Posterior cingulate gyrus (tissue), 11 donors: ENCODE measurements around the gene CYP27B1.

Experiments
- DNase-seq, 10 donors: peaks; one replicate each; pipeline versions ENCODE4 v3.0.0 to v3.0.0-alpha.2; 2020 to 2021; ENCODE audit warnings: mixed read lengths in 3 of 10
- intact Hi-C: fragments of 100-400 bp; cut with DNase I; formaldehyde crosslinking; loops from one replicate; pipeline ENCODE4 v1.15.1; 2023

CYP27B1 gene

DNA sequence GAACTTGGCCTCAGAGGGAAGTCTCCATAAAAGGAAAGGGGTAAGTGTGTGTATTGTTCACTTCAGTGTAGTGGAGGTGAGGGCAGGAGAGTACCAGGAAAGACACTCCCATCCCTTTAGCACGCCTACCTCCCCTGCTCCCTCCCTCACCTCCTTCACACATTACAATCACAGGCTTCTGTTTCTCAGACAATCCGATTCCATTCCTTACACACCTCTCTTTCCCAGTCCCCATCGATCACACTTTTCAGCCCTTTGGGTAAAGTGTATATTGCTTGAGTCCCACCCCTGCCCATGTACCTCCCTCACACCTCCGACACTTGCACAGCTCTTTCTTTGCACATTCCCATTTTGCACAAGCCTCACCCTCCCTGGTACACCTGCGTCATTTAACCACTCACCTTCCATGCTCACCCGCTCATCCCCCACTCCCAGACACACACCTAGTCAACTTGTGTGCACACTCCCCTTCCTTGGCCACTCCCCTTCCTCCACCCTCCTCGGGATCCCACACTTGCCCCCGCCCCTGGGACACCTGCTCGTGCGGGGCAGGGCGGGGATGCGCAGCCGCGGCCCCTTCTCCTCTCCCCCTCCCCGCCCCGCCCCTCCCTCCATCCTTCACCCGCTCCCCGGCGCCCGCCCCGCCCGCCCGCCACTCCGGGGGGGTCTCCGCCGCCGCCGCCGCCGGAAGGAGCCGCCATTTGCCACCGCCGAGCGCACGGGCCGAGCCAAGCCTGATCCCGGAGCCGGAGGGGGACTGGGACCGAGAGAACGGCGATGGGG, 12.3 kb downstream of the CYP27B1 start, which contains the start of gene MARCHF9:
MARCHF9 (plus strand) TSS at position 693 of the 783 bp plus-strand sequence. CDS start 426 bp downstream, outside the sequence.
- DNase-seq = peak in 4 of 10 donors; percentile 39 to 93 (median 72)
- intact Hi-C loops = no loop called here

DNA sequence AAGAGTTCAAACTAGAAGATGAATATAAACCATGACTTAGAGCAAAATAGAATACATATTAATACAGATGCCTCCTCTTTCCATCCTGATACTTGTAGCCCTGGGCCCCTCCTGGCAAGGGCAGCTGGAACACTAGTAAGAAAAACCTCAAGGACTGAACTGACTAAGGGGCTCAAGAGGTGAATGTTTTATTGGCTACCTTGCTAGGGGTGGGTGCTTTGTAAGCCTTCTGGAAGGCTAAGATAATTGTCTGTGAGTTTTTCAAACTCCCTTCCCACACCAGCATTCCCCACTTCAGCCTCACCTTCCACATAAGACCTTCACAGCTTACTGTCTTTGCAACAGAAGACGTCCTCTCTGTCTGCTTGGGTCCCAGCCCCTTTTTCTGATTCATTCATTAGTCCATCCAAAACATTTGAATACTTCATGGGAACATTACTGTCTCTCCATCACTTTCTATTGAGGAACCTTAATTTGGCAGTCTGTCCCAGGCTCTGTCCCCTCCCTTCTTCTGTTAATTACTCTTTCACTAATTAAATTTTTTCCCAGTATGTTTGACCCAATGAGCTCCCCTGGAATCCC, 13.0 kb downstream of the CYP27B1 start:
- DNase-seq = no peak
- intact Hi-C loops = no loop called here

DNA sequence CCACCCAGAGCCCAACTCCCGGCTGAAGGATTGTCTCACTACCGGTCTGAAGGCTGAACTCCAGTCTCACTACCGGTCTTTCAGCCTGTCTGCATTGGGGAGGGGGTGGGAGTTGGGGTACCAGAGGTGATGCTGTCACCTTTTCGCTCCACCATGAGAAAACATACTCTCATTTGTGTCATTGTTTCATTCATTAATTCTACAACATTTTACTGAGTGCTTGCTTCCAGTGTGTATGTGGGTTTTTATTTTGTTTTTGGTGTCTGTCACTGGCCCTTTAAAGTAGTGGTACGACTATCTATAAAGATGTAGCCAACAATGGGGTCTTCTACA, 14.2 kb downstream of the CYP27B1 start:
- no peak for DNase-seq
- intact Hi-C loops = loop anchor here (1.0 kb wide), 1 partner anchor 20 kb away; the partner anchor contains the start of genes EEF1AKMT3 and METTL1

DNA sequence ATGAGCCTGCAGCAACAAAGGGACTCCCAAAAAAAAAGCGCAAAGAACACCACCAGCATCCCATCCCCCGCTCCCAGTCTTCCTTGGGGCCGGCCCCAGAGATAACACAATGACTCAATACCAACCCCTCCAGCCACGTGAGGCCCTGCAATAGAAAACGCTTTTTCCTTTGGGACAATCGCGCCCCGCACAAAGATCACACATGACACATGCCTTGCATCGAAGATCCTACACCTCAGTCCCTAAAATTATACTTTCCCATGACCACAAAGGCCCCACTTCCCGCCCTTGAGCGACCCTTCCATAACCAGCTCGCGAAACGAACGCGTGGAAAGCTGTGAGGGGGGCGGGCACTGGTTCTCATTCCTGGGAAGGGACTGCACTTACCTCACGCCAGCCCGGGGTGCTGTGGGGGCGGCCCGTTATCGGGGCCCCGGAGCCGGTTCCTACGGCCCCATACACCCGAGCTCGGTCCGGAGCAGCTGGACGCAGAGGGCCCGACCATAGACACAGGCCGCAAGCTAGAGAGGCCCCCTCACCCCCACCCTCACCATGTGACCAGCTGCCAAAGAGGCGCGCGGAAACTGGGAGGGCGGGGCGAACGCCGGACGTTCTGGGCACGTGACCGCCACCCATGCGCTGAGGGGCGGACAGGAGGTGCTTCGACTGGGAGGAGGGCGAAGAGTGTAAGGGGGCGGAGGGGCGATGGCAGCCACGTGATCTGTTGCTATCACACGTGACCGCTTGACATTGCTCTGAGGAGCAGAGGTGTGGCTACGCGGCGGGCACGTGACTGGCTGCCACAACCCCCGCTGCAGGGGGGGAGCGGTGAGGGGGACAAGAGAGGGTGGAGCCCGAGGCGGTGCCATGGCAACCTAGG, 14.8 kb downstream of the CYP27B1 start, which contains the start of gene CDK4:
CDK4 (minus strand) TSS at position 523 of the 880 bp plus-strand sequence. CDS start 593 bp downstream, outside the sequence.
- intact Hi-C loops = loop anchor here (1.0 kb wide), 1 partner anchor 20 kb away; the partner anchor contains the start of genes EEF1AKMT3 and METTL1
- peak; percentile 100 for DNase-seq

DNA sequence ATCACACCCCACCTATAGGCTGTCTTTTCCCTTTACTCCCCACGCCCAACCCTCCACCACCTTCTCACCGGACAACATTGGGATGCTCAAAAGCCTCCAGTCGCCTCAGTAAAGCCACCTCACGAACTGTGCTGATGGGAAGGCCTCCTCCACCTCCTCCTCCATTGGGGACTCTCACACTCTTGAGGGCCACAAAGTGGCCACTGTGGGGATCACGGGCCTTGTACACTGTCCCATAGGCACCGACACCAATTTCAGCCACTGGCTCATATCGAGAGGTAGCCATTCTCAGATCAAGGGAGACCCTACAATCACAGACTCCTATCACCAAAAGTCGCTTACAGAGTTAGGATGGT, 15.5 kb downstream of the CYP27B1 start:
- intact Hi-C loops = no loop called here

DNA sequence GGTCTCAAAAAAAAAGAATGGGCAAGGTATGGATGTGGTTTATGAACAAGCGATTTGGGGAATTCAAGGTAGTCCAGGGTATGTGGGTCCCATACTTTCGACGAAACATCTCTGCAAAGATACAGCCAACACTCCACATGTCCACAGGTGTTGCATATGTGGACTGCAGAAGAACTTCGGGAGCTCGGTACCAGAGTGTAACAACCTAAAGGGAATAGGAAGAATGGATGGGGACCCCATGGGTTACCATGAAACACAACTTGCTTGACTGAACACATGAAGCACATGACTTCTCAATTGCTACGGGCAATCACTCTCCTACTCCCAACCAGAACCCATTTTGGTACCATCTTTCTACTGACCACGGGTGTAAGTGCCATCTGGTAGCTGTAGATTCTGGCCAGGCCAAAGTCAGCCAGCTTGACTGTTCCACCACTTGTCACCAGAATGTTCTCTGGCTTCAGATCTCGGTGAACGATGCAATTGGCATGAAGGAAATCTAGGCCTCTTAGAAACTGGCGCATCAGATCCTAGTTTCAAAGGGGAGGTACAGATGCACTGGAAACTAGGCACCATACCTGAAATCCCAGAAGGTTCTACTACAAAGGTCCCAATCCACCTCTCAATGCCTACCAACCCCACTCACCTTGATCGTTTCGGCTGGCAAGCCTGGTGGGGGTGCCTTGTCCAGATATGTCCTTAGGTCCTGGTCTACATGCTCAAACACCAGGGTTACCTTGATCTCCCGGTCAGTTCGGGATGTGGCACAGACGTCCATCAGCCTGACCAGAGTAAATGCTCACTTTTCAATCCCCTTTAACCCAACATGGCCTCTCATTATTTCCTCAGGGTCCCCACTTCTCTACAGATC, 16.1 kb downstream of the CYP27B1 start:
- no peak for DNase-seq
- intact Hi-C loops = no loop called here

More for the DNA sequence above, 15.5 kb downstream of the CYP27B1 start:
- no peak for DNase-seq

DNA sequence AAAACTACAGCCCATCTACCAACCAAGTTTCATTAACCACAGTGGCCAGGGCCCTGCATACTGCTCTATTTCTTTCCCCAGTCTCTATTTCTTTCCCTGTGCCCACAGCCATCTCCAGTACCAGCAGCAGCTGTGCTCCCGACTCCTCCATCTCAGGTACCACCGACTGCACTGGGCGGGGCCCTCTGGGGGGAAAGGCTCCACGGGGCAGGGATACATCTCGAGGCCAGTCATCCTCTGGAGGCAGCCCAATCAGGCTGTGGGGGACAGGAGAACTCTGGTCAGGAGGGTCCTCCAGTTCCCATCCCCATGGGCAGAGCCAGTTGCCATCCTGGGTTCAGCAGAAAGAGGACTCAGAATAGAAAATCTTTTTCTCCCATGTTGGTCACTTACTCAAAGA, 17.8 kb downstream of the CYP27B1 start:
- DNase-seq = peak in 1 of 10 donors; percentile 82
- intact Hi-C loops = no loop called here

DNA sequence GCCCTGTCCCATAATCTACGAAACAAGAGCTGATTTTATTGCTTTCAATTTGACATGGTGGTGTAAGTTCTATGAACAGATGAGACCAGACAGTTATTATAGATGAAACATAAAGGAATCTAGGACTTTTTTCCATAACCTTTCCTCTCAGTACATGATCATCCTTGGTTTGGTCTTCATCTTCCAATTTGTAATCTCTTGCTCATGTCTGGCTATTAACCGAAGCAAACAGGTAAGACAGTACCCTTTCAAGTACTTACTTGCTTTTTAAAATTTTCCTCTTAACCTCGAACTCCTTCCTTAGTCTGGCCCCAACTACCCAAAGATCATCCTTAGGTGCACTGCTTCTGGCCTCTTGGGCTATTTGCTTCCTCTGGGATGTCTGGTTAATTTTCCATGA, 20.9 kb downstream of the CYP27B1 start:
- DNase-seq = no peak
- intact Hi-C loops = no loop called here

DNA sequence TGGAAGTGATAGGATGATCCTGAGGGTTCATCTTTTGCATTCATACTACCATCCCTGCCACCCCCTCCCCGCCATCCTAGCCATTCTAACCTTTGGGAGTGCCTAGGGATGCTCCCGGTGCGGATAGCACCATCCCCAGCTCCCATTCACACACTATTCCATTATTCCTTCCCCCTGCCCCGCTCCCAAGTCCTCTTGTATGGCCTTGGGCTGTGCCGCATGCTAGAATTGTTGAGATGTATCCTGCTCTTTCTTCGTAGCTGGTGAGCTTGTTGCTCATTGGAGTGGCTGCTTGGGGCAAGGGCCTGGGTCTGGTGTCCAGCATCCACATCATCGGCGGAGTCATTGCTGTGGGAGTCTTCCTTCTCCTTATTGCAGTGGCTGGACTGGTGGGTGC, 21.4 kb downstream of the CYP27B1 start:
- no peak for DNase-seq
- intact Hi-C loops = no loop called here

DNA sequence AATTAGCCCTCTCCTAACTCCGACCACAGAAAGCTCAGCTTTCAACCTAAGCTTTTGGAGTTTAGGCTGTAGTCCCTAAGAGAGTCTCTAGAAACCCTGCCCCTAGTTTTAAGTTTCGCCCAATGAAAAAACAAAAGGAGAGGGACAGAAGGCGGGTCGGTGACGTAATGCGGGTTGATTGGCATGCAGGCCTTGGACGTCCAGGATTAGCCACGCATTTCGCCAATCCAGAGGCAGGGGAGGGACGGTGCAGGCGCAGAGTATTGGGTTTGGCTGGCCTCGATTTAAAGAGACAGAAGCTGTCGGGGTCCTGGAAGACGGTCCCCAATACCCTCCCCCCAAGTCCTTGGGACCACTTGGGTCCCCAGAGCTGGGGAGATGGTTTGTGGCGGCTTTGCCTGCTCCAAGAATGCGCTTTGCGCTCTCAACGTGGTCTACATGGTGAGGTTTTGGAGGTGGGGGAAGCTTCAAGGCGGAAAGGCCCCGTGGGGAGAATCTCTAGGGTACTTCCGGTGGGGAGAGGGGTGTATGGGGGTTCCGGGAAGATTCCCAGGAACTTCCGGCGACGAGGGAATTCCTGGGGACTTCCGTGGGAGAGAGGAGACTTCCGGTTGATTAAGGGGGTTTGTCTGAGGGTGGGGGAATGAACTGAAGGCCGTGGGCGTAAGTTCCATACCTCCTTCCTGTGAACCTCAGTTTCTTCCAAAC, 21.9 kb downstream of the CYP27B1 start, which contains the start of gene TSPAN31:
TSPAN31 (plus strand) TSS at position 263 of the 708 bp plus-strand sequence; CDS start at position 379, 116 bp downstream.
- intact Hi-C loops = no loop called here
- peak; percentile 94 to 100 (median 98) for DNase-seq

DNA sequence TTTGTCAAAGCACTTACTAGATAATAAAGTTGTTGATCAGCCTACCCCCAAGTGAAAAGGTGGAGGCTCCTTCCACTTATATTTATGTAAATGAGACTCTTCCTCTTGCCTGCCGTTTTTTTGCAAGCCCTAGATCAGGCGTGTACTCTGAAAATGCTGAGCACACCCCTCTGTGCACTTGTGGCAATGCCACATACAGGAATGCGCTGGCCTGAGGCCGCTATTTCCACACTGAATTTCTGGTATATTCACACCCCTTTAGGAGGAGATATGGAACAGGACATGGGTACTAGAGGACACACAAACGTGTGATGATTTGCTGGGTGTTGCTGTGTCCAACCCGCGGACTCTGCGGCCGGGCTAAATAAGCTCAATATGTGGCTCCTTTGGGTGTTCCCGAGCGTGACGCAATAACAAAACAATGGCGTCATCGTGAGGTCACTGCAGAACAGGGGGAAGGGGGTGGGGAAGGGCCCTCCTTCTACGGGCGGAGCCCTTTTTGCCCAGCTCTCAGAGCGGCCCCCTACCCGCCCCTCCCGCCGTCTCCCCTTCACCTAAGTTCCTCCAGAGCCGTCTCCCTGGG, 22.6 kb downstream of the CYP27B1 start:
- DNase-seq = peak in 5 of 10 donors; percentile 52 to 91 (median 77)
- intact Hi-C loops = no loop called here

DNA sequence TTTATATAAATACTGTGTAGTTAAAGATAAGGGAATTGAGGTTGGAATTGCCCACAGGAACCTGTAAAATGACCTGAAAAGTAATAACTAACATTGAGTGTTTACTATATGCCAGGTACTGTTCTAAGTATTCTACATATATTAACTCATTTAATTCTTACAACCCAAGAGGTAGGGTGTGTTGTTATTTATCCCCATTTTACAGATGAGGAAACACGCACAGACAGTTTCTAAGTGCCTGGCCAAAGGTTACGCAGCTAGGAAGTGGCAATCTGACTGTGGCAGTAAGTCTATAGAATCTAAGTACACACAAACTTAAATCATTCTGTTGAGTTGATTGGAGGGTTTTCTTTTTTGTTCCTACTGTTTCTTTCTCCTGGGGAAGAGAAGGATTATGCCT, 23.1 kb downstream of the CYP27B1 start:
- DNase-seq = no peak
- intact Hi-C loops = no loop called here

DNA sequence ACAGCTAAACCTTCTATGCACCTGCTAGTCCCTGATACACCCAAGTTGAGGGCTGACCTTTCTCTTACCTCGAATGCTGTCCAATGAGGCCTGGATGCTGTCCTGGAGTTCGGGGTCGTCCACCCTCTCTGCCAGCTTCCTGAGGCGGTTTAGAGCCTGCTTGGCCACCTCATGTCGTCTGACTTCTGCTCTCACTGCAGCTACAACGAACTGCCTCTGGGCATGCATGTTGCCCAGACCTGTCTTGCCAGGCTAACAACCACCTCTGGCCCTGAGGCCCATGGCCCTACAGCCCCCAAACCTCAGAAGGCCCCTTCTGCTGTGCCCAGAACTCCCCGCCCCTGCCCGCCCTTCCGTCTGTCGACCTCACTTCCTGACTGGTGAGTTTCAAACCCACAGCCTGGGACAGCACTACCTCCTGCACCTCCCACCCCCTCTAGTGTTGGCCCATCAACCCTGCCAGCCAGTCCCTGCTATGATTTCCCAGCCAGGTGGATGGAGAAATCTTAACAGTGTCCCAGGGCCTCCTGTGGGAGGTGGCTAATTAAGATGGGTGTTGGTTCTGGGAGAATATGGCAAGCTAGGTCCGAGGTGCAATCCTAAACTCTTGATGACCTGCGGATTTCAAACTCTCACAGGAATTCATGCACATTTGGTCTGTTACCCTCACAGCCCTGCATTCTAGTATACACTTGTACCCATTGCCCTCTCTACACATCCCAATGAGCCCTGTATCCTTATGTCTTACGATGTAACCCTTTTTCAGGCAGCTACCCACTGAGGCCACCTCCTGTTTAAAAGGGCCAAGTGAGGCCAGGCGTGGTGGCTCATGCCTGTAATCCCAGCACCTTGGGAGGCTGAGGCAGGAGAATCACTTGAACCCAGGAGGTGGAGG, 24.8 kb downstream of the CYP27B1 start:
- intact Hi-C loops = no loop called here
- no peak for DNase-seq

DNA sequence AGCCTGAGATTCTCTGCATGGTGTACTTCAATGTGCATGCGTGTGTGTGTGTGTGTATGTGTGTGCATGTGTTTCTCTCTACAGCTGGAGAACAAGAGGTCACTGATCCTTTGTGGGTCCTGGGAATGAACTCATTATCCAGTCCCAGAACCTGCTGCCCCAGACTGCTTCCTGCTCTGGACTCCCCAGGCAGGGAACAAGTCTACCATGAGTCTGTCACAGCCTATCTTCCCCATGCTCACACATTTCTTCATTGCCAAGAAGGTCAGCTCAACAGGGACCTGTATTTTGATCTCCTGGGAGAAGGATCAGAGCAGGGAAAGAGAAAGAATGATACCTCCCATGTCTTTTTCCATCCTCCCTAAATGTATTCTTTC, 25.5 kb downstream of the CYP27B1 start:
- intact Hi-C loops = no loop called here
- no peak for DNase-seq

DNA sequence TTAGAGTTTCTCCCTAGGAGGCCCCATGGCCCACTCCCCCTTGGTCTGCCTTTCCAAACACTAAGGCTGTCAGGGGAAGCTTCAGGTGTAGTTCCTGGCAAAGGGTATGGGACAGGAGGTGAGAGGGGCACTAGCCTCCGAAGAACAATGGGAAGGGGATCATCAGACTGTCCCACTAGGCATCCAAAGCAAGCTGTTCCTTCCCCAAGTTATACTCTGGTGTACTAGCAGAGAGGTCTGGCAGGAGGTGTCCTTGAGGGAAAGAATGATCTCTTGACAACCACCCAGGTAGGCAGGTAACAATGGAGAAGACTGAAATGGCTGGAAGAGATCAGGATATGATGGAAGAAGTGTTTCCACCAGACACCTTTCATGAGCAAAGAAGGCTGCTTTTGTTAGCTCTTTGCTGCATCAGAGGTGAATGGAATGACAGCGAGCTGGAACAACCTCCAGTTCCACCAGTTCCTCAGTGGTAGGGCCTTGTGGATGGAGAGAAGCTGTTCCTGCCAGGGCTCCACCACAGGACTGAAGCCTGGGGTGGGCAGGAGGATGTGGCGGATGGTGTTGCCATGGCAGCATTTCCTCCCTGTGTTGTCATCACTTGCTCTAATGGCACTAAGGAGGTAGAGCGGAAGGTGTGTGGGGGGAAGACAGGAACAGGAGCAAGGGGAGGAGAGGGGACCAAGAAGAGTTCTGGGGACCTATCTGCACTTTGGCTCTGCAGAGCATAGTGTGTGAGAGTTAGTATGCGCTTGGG, 26.0 kb downstream of the CYP27B1 start:
- peak in 2 of 10 donors; percentile 63 to 93 for DNase-seq
- intact Hi-C loops = no loop called here

DNA sequence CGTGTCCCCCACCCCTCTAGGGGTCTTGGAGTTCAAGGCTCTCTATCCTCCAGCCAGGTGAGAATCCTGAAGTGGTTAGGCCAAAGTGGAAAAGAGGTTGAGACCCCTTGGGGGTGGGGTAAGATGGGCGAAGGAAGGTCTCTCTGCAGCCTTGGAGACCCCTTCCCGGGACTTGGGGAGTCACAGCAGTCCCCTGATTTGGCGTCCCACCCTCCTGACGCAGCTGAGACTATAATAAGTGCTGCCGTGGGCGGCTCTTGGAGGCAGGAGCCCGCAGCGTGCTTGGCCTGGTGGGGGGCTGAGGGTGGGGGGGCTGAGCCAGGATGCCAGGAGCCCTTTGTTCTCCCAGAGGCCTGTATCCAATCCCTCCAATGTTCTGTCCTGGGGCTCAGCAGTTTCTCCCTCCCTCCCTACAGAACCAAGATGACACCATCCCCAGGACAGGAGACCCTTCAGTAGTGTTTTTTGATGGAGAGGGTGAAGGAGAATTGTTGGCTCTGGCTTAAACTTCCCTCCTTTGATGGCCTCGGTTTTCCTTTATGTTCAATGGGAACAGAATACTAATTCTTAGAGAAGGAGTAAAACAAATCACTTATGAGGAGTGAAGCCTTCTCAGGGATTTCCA, 26.9 kb downstream of the CYP27B1 start:
- no peak for DNase-seq
- intact Hi-C loops = loop anchor here (5.0 kb wide), 1 partner anchor 158 kb away; no protein-coding TSS in a partner anchor
